H9 (cell line): Measurements from ENCODE around the gene KPTN. TPM values are rescaled to one million over a fixed set of nuclear protein-coding genes. Genes with fewer than 3 reads are reported as not detected.

Experiments
- DNase-seq: peaks from one replicate; pipeline ENCODE4 v3.0.0-alpha.2; 2017
- H2AFZ ChIP-seq: one replicate; pipeline ENCODE4 v1.6.1; 2013; ENCODE audit warnings: mild to moderate bottlenecking, low read length, control low read depth, moderate library complexity
- H2AK5ac ChIP-seq: 2 replicates; pipeline ENCODE4 v1.6.1; 2013; ENCODE audit warnings: low read length, control low read depth, mixed read lengths; ENCODE audit not compliant: insufficient read length
- H2BK120ac ChIP-seq: one replicate; pipeline ENCODE4 v1.6.1; 2013; ENCODE audit warnings: low read depth, mild to moderate bottlenecking, low read length, control low read depth, inconsistent platforms; ENCODE audit not compliant: poor library complexity, severe bottlenecking
- H2BK12ac ChIP-seq: 2 replicates; pipeline ENCODE4 v1.6.1; 2013; ENCODE audit warnings: low read length, control low read depth, mixed read lengths, low read depth; ENCODE audit not compliant: insufficient read length
- H2BK15ac ChIP-seq: 2 replicates; pipeline ENCODE4 v1.6.1; 2013; ENCODE audit warnings: low read depth, low read length, control low read depth
- H2BK20ac ChIP-seq: one replicate; pipeline ENCODE4 v1.6.1; 2013; ENCODE audit warnings: low read depth, mild to moderate bottlenecking, low read length, control low read depth, inconsistent platforms; ENCODE audit not compliant: poor library complexity, severe bottlenecking
- H2BK5ac ChIP-seq: 2 replicates; pipeline ENCODE4 v1.6.1; 2013; ENCODE audit warnings: low read length, control low read depth, mixed read lengths; ENCODE audit not compliant: insufficient read length
- H3K14ac ChIP-seq: 2 replicates; pipeline ENCODE4 v1.6.1; 2013; ENCODE audit warnings: low read length, control low read depth; ENCODE audit not compliant: insufficient read depth
- H3K18ac ChIP-seq: 2 replicates; pipeline ENCODE4 v1.6.1; 2013; ENCODE audit warnings: low read depth, mild to moderate bottlenecking, mixed read lengths, low read length, control low read depth; ENCODE audit not compliant: insufficient read length
- H3K23ac ChIP-seq: 2 replicates; pipeline ENCODE4 v1.6.1; 2013; ENCODE audit warnings: low read length, control low read depth, mixed read lengths, low read depth; ENCODE audit not compliant: insufficient read length
- H3K23me2 ChIP-seq: 2 replicates; pipeline ENCODE4 v1.6.1; 2013; ENCODE audit warnings: low read depth, mild to moderate bottlenecking, mixed read lengths, low read length, control low read depth; ENCODE audit not compliant: insufficient read length, poor library complexity, severe bottlenecking
- H3K27ac ChIP-seq: 2 replicates; pipeline ENCODE4 v1.5.1; 2013; ENCODE audit warnings: low read length, control low read depth, mixed read lengths, low read depth; ENCODE audit not compliant: insufficient read length
- H3K27me3 ChIP-seq: 2 replicates; pipeline ENCODE4 v1.6.1; 2013; ENCODE audit warnings: low read length, control low read depth, inconsistent platforms; ENCODE audit not compliant: insufficient read depth
- H3K4ac ChIP-seq: 2 replicates; pipeline ENCODE4 v1.6.1; 2013; ENCODE audit warnings: low read depth, mild to moderate bottlenecking, control low read depth, inconsistent platforms, low read length, moderate library complexity
- H3K4me1 ChIP-seq: 2 replicates; pipeline ENCODE4 v1.6.1; 2013; ENCODE audit warnings: low read length, control low read depth, inconsistent platforms; ENCODE audit not compliant: insufficient read depth
- H3K4me2 ChIP-seq: 2 replicates; pipeline ENCODE4 v1.6.1; 2013; ENCODE audit warnings: low read length, control low read depth, mixed read lengths; ENCODE audit not compliant: insufficient read length, insufficient read depth
- H3K56ac ChIP-seq: 2 replicates; pipeline ENCODE4 v1.6.1; 2013; ENCODE audit warnings: low read depth, mild to moderate bottlenecking, mixed read lengths, low read length, control low read depth; ENCODE audit not compliant: insufficient read length
- H3K79me1 ChIP-seq: 2 replicates; pipeline ENCODE4 v1.6.1; 2013; ENCODE audit warnings: low read depth, mild to moderate bottlenecking, moderate library complexity, low read length, control low read depth, inconsistent platforms; ENCODE audit not compliant: insufficient read depth, poor library complexity, severe bottlenecking
- H3K79me2 ChIP-seq: 2 replicates; pipeline ENCODE4 v1.6.1; 2013; ENCODE audit warnings: low read length, control low read depth, inconsistent platforms; ENCODE audit not compliant: insufficient read depth
- H3K9ac ChIP-seq: 2 replicates; pipeline ENCODE4 v1.6.1; 2013; ENCODE audit warnings: low read length, control low read depth, mixed read lengths; ENCODE audit not compliant: insufficient read length; ENCODE audit errors: extremely low read depth
- H3K9me3 ChIP-seq: one replicate; pipeline ENCODE4 v1.6.1; 2013; ENCODE audit warnings: low read depth, low read length, inconsistent platforms; ENCODE audit not compliant: control insufficient read depth
- H3T11ph ChIP-seq: one replicate; pipeline ENCODE4 v1.6.1; 2013; ENCODE audit warnings: mild to moderate bottlenecking, low read length, control low read depth, inconsistent platforms
- H4K20me1 ChIP-seq: one replicate; pipeline ENCODE4 v1.6.1; 2013; ENCODE audit not compliant: control insufficient read depth, insufficient read length, insufficient read depth
- H4K5ac ChIP-seq: 2 replicates; pipeline ENCODE4 v1.6.1; 2013; ENCODE audit warnings: low read depth, mild to moderate bottlenecking, mixed read lengths, low read length, control low read depth; ENCODE audit not compliant: insufficient read length
- H4K8ac ChIP-seq: replicated peaks from 2 replicates; pipeline ENCODE4 v1.6.1; 2013; ENCODE audit warnings: low read length, control low read depth, mixed read lengths, low read depth; ENCODE audit not compliant: insufficient read length
- H4K91ac ChIP-seq: 2 replicates; pipeline ENCODE4 v1.6.1; 2013; ENCODE audit warnings: low read depth, mild to moderate bottlenecking, moderate library complexity, mixed read lengths, low read length, control low read depth; ENCODE audit not compliant: insufficient read length
- H3K27ac Mint-ChIP-seq, 3 experiments: 2 replicates in 2 of 3; 3 replicates in 1 of 3; pipeline ENCODE4 v1.8.0; 2020 to 2021; ENCODE audit warnings: mixed read lengths in 3 of 3, mild to moderate bottlenecking in 1 of 3, moderate library complexity in 1 of 3
- H3K27me3 Mint-ChIP-seq: 2 replicates; pipeline ENCODE4 v1.8.0; 2021; ENCODE audit warnings: low read depth, mild to moderate bottlenecking, moderate library complexity, mixed read lengths
- H3K36me3 Mint-ChIP-seq, 3 experiments: 2 replicates in 2 of 3; 3 replicates in 1 of 3; pipeline ENCODE4 v1.8.0; 2020 to 2021; ENCODE audit warnings: low read depth in 3 of 3, mixed read lengths in 3 of 3; ENCODE audit not compliant: insufficient read depth in 1 of 3
- H3K4me1 Mint-ChIP-seq, 2 experiments: 2 replicates each; pipeline ENCODE4 v1.8.0; 2020; ENCODE audit warnings: mixed read lengths in 2 of 2
- H3K4me3 Mint-ChIP-seq, 2 experiments: 2 replicates in 1 of 2; 3 replicates in 1 of 2; pipeline ENCODE4 v1.8.0; 2020 to 2021; ENCODE audit warnings: mild to moderate bottlenecking in 2 of 2, mixed read lengths in 2 of 2, moderate library complexity in 1 of 2
- H3K9me3 Mint-ChIP-seq, 2 experiments: 2 replicates in 1 of 2; 3 replicates in 1 of 2; pipeline ENCODE4 v1.8.0; 2020; ENCODE audit warnings: mild to moderate bottlenecking in 2 of 2, mixed read lengths in 2 of 2, moderate library complexity in 1 of 2
- CTCF ChIP-seq: fragments of 200-600 bp; sonication (generic); conservative IDR thresholded peaks from 3 replicates; pipeline ENCODE4 v1.8.0; 2021; ENCODE audit warnings: antibody characterized with exemption, mild to moderate bottlenecking
- WGBS: extraction: QIAGEN DNeasy Blood & Tissue Kit; methylation state at CpG from one replicate; pipeline ENCODE4 v1.1.7; 2013; ENCODE audit warnings: missing lambda C conversion rate, low lambda C conversion rate, mixed read lengths; ENCODE audit not compliant: insufficient read length; ENCODE audit errors: extremely low coverage; 5-methylcytosine and 5-hydroxymethylcytosine counted together
- total RNA-seq: library from RNA; stranded (reverse); gene quantifications from 2 replicates; pipeline ENCODE4 v1.2.1, GENCODE V29; 2021

Gene KPTN
- total RNA-seq, 1 experiment from 2014 or later = 35.4 TPM

- Histone ChIP-seq H3K4me1 (peaks cover 7% of the 10 kb centered on the region; the same call in 1 of the 2 replicates), H3K56ac (no peak within 1 kb of the TSS), H4K20me1 (no peaks in the 10 kb centered on the region), H2AK5ac (no peak within 1 kb of the TSS), H3K9me3 (no peaks in the 10 kb centered on the region), H3K18ac (no peak within 1 kb of the TSS), H3K4ac (no peak within 1 kb of the TSS), H3K23ac (no peak within 1 kb of the TSS), H3K23me2 (peaks cover 13% of the 10 kb centered on the region), H3K79me2 (no peaks in the 10 kb centered on the region; the same call in 1 of the 2 replicates), H3K27ac (no peak within 1 kb of the TSS), H2BK15ac (no peak within 1 kb of the TSS), H3K14ac (no peak within 1 kb of the TSS; the same call in 1 of the 2 replicates), H4K5ac (no peak within 1 kb of the TSS), H3K9ac (no peak within 1 kb of the TSS), H2BK20ac (no peak within 1 kb of the TSS), H3K4me2 (peak within 1 kb of the TSS; percentile 82), H3K79me1 (no peaks in the 10 kb centered on the region), H4K8ac (no peak within 1 kb of the TSS), H3T11ph (no peak within 1 kb of the TSS), H3K27me3 (no peaks in the 10 kb centered on the region), H2BK120ac (no peak within 1 kb of the TSS), H2BK12ac (no peak within 1 kb of the TSS), H2AFZ (no peak within 1 kb of the TSS), H4K91ac (no peak within 1 kb of the TSS), H2BK5ac (no peak within 1 kb of the TSS)
- Mint-ChIP-seq H3K4me1 (peaks cover 19 to 39% of the 10 kb centered on the region in 2 experiments), H3K36me3 (peaks cover 1 to 9% (median 4%) of the 10 kb centered on the region in 3 experiments; a peak in 6 of 7 replicates), H3K27ac (peak within 1 kb of the TSS in 2 of 3 experiments; percentile 44 to 65; a peak in 2 of 7 replicates), H3K9me3 (no peaks in the 10 kb centered on the region; a peak in 1 of 5 replicates), H3K4me3 (peak within 1 kb of the TSS; percentile 78 to 85), H3K27me3 (peaks cover 25% of the 10 kb centered on the region)
- DNase-seq = peak; percentile 95
- no peak for TF ChIP-seq CTCF
- WGBS = no CpG with 5 or more reads among the region's 29 CpGs
These were observed 12.1 kb downstream of the KPTN start, which contains the start of gene SLC8A2 for GRCh38 chr19:47471733-47472457. SLC8A2 (minus strand) TSS chr19:47471893; CDS start chr19:47466403, 5,490 bp downstream.
